Measurements from ENCODE around the gene OR51B4. TPM values are rescaled to one million over a fixed set of nuclear protein-coding genes. Genes with fewer than 3 reads are reported as not detected.
A peak's percentile ranks its signal among the peaks of the same experiment; 100 is the strongest.

The OR51B4 gene
- total and polyA plus RNA-seq, 9 of the 15 experiments (the other 6 are each of a cell fraction or from before 2014, with no cell fraction given): 17.1 to 64.6 (median 39.9) TPM

DNA sequence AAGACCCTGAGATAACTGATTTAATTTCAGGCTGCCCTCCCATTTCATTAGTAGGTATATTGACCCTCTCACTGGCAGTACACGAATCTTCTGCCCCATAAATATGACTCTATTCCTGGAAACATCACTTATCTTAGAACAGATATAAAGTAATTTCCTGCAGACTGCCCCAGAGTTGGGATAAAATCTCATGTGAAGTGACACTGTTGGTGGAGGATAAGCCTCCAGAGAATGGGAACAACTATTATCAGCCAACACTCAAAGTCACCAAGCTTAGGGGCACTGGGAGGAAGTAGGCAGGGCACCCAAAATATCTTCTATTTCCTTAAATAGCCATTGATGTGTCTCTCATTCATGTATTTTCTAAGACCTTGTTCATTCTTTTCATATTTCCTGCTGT lies 33.4 kb upstream of the OR51B4 start (continued):
- TF ChIP-seq ZNF212 (CRISPR knock-in tag; IDR thresholded peaks at IDR 0.05) (no peak), TAF15 (IDR thresholded peaks at IDR 0.05; ENCODE audit: low read depth, low read length) (no peak), C11orf30 (IDR thresholded peaks at IDR 0.05; ENCODE audit: low read depth) (no peak), KLF16 (IDR thresholded peaks at IDR 0.05) (peak; percentile 41; the same call in 1 of the 2 replicates), SRSF9 (IDR thresholded peaks at IDR 0.05; ENCODE audit: borderline replicate concordance, low read depth, low read length) (no peak), MCM5 (IDR thresholded peaks at IDR 0.05; ENCODE audit: low read depth) (no peak), CXXC5 (CRISPR knock-in tag; IDR thresholded peaks at IDR 0.05) (no peak), POLR2H (tag; IDR thresholded peaks at IDR 0.05; ENCODE audit: low read depth) (no peak), IFI16 (CRISPR knock-in tag; IDR thresholded peaks at IDR 0.05) (no peak), ZNF561 (CRISPR knock-in tag; conservative IDR thresholded peaks at IDR 0.05) (no peak), SMAD3 (CRISPR knock-in tag; conservative IDR thresholded peaks at IDR 0.05) (no peak), KDM2B (CRISPR knock-in tag; IDR thresholded peaks at IDR 0.05) (no peak), NFE2L1 (tag; IDR thresholded peaks at IDR 0.05; ENCODE audit: borderline replicate concordance, low read depth) (no peak), ZZZ3 (IDR thresholded peaks at IDR 0.05) (no peak), SPI1 (IDR thresholded peaks at IDR 0.05; ENCODE audit: borderline replicate concordance, low read depth, low read length) (no peak), ARNT (IDR thresholded peaks at IDR 0.05) (no peak)
- TF ChIP-seq, protein P1, sequence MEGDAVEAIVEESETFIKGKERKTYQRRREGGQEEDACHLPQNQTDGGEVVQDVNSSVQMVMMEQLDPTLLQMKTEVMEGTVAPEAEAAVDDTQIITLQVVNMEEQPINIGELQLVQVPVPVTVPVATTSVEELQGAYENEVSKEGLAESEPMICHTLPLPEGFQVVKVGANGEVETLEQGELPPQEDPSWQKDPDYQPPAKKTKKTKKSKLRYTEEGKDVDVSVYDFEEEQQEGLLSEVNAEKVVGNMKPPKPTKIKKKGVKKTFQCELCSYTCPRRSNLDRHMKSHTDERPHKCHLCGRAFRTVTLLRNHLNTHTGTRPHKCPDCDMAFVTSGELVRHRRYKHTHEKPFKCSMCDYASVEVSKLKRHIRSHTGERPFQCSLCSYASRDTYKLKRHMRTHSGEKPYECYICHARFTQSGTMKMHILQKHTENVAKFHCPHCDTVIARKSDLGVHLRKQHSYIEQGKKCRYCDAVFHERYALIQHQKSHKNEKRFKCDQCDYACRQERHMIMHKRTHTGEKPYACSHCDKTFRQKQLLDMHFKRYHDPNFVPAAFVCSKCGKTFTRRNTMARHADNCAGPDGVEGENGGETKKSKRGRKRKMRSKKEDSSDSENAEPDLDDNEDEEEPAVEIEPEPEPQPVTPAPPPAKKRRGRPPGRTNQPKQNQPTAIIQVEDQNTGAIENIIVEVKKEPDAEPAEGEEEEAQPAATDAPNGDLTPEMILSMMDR (IDR thresholded peaks at IDR 0.05 in 2 of 3, conservative IDR thresholded peaks at IDR 0.05 in 1 of 3; ENCODE audit: insufficient read depth in 2 of 3, low read depth in 1 of 3, low read length in 3 of 3): no peak
- TF ChIP-seq, protein P2, sequence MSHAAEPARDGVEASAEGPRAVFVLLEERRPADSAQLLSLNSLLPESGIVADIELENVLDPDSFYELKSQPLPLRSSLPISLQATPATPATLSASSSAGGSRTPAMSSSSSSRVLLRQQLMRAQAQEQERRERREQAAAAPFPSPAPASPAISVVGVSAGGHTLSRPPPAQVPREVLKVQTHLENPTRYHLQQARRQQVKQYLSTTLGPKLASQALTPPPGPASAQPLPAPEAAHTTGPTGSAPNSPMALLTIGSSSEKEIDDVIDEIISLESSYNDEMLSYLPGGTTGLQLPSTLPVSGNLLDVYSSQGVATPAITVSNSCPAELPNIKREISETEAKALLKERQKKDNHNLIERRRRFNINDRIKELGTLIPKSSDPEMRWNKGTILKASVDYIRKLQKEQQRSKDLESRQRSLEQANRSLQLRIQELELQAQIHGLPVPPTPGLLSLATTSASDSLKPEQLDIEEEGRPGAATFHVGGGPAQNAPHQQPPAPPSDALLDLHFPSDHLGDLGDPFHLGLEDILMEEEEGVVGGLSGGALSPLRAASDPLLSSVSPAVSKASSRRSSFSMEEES (CRISPR knock-in tag; IDR thresholded peaks at IDR 0.05): no peak
